Testis (tissue), 3 donors: ENCODE results near the gene FIGNL2. TPM values are rescaled to one million over a fixed set of nuclear protein-coding genes. Genes with fewer than 3 reads are reported as not detected.
A peak's percentile ranks its signal among the peaks of the same experiment; 100 is the strongest.

Experiments used
- DNase-seq: peaks from one replicate; pipeline ENCODE4 v3.0.0-alpha.2; 2019
- H3K27ac ChIP-seq, 2 donors: fragments of 200-600 bp; sonication (generic); one replicate each; pipeline ENCODE4 v1.5.1; 2019
- H3K27me3 ChIP-seq: fragments of 200-600 bp; sonication (generic); one replicate; pipeline ENCODE4 v1.5.1; 2019
- H3K36me3 ChIP-seq: fragments of 200-600 bp; sonication (generic); one replicate; pipeline ENCODE4 v1.5.1; 2017; ENCODE audit warnings: low read depth; ENCODE audit errors: missing control alignments
- H3K4me1 ChIP-seq: fragments of 200-600 bp; sonication (generic); one replicate; pipeline ENCODE4 v1.5.1; 2019
- H3K4me3 ChIP-seq, 2 donors: fragments of 200-600 bp; sonication (generic); one replicate each; pipeline ENCODE4 v1.5.1; 2017 to 2019
- H3K9me3 ChIP-seq: fragments of 200-600 bp; sonication (generic); one replicate; pipeline ENCODE4 v1.5.1; 2017
- CTCF ChIP-seq, 3 experiments: fragments of 450-650 bp in 2 of 3; fragments of 200-600 bp in 1 of 3; sonication (generic) in 1 of 3; IDR thresholded peaks; one replicate each; pipeline ENCODE4 v1.5.1; 2016 to 2019; ENCODE audit warnings: antibody characterized with exemption in 3 of 3, mild to moderate bottlenecking in 2 of 3, moderate library complexity in 1 of 3
- POLR2A ChIP-seq: fragments of 450-650 bp; IDR thresholded peaks from one replicate; pipeline ENCODE4 v1.6.1; 2017; ENCODE audit warnings: antibody characterized with exemption, mild to moderate bottlenecking, moderate library complexity
- WGBS, 2 donors: methylation state at CpG; one replicate each; pipeline ENCODE4 v1.1.5; 2018; 5-methylcytosine and 5-hydroxymethylcytosine counted together
- intact Hi-C: fragments of 100-400 bp; cut with DNase I; formaldehyde crosslinking; loops from one replicate; pipeline ENCODE4 v1.15.1; 2023; ENCODE audit warnings: low total_unique reads
- polyA plus RNA-seq: library from polyadenylated mRNA; stranded (reverse); fragments of 350-450 nt; fragmentation: Illumina TruSeq; extraction: RNeasy Lipid Tissue Mini Kit (QIAGEN cat#74804); gene quantifications from one replicate; pipeline ENCODE4 v1.2.3, GENCODE V29; 2014; ENCODE audit warnings: low read depth, low replicate concordance; ENCODE audit not compliant: insufficient read depth
- total RNA-seq, 2 donors: library from RNA; depleted of rRNA; stranded (reverse); fragments of >200 nt; gene quantifications; one replicate each; pipeline ENCODE4 v1.2.3, GENCODE V29; 2016

FIGNL2 gene
- total and polyA plus RNA-seq, 3 donors from 2014 or later = 1.1 to 2.1 (median 1.7) TPM

GRCh38 chr12:51813931-51814310, 34.6 kb downstream of the FIGNL2 start:
- Histone ChIP-seq H3K9me3 (no peaks in the 10 kb centered on the region), H3K4me3 (peak overlapping the region; percentile 49 to 62), H3K36me3 (no peaks in the 10 kb centered on the region), H3K27ac (peak overlapping the region in 1 of 2 donors; percentile 83), H3K4me1 (peaks cover 3% of the 10 kb centered on the region), H3K27me3 (no peaks in the 10 kb centered on the region)
- intact Hi-C loops = no loop called here
- WGBS, 2 donors = 15 to 28% methylated on average over 3 to 14 of the region's 34 CpGs
- TF ChIP-seq POLR2A (no peak), CTCF (IDR thresholded peaks at IDR 0.05) (no peak)
- DNase-seq = no peak

- H3K27ac ChIP-seq = no peak overlapping the region
- no peak for DNase-seq
- no peak overlapping the region for H3K4me3 ChIP-seq
- 64 to 79% methylated on average over 10 of the region's 13 CpGs for WGBS, 2 donors
- no peaks in the 10 kb centered on the region for H3K9me3 ChIP-seq
- no peaks in the 10 kb centered on the region for H3K4me1 ChIP-seq
- TF ChIP-seq CTCF (IDR thresholded peaks at IDR 0.05) = no peak
- TF ChIP-seq POLR2A = no peak
- H3K36me3 ChIP-seq = no peaks in the 10 kb centered on the region
- intact Hi-C loops = no loop called here
- H3K27me3 ChIP-seq = no peaks in the 10 kb centered on the region
These were observed 35.6 kb downstream of the FIGNL2 start for GRCh38 chr12:51812871-51813270.

GRCh38 chr12:51811203-51812202, 37.0 kb downstream of the FIGNL2 start:
- intact Hi-C loops = no loop called here
- 66 to 71% methylated on average over 12 to 13 of the region's 13 CpGs for WGBS, 2 donors
- H3K9me3 ChIP-seq = no peaks in the 10 kb centered on the region
- no peaks in the 10 kb centered on the region for H3K36me3 ChIP-seq
- DNase-seq = no peak
- no peaks in the 10 kb centered on the region for H3K4me1 ChIP-seq
- TF ChIP-seq CTCF (IDR thresholded peaks at IDR 0.05) (no peak), POLR2A (no peak)
- no peak overlapping the region for H3K27ac ChIP-seq
- H3K4me3 ChIP-seq = no peak overlapping the region
- H3K27me3 ChIP-seq = no peaks in the 10 kb centered on the region

GRCh38 chr12:51809193-51809592, 39.3 kb downstream of the FIGNL2 start:
- WGBS, 2 donors = 88 to 95% methylated on average over 3 of the region's 3 CpGs
- no peaks in the 10 kb centered on the region for H3K9me3 ChIP-seq
- TF ChIP-seq POLR2A = no peak
- TF ChIP-seq CTCF (IDR thresholded peaks at IDR 0.05) = no peak
- H3K4me1 ChIP-seq = no peaks in the 10 kb centered on the region
- H3K27ac ChIP-seq = no peak overlapping the region
- no peaks in the 10 kb centered on the region for H3K36me3 ChIP-seq
- intact Hi-C loops = no loop called here
- DNase-seq = no peak
- H3K27me3 ChIP-seq = no peaks in the 10 kb centered on the region
- no peak overlapping the region for H3K4me3 ChIP-seq
